ENCODE data around the gene OSBPL5.

The OSBPL5 gene

DNA sequence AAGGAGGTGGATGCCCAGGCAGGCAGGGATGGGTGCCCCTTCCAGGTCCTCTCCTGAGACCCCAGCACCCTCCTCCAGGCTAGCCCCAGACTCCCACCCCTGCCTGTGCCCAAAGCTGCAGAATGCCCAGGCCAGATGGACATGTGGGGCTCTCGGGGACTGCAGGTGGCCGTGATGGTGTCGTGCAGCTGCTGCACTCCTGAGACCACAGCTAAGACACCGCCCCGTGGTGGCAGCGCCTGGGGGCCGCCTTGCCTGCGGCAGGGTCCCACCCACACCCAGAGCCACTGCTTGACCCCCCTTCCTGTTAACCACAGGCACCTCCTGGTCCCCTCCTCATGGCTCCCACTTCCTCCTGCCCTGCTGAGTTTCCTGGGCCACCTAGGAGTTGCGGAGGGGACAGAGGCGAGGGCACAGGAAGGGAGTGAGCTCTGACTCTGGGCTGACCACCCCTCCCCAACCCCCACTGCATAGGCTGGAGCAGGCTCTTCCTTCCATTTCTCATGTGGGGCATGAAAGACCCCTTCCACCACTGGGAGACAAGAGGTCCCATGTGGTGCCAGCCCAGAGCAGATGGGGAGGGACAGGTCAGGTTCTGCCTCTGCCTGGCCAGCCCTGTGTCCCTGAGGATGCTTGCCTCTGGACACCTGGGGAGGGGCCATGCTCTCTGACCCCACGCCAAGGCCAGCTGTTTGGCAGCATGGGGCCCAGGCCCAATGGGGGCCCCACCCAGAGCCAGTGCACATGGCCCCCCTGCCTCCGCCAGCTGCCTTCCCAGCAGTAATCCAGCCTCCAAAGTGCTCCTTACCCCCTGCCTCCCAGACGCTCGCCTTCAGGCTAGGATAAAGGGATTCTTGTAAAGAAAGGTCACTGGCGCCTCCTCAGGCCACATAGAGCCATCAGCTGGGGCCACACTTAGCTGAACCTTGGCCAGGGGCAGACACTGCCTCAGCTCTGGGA is 29.3 kb downstream of the OSBPL5 start:
- no peak for DNase-seq (ENCODE audit: low read depth, low spot score)

DNA sequence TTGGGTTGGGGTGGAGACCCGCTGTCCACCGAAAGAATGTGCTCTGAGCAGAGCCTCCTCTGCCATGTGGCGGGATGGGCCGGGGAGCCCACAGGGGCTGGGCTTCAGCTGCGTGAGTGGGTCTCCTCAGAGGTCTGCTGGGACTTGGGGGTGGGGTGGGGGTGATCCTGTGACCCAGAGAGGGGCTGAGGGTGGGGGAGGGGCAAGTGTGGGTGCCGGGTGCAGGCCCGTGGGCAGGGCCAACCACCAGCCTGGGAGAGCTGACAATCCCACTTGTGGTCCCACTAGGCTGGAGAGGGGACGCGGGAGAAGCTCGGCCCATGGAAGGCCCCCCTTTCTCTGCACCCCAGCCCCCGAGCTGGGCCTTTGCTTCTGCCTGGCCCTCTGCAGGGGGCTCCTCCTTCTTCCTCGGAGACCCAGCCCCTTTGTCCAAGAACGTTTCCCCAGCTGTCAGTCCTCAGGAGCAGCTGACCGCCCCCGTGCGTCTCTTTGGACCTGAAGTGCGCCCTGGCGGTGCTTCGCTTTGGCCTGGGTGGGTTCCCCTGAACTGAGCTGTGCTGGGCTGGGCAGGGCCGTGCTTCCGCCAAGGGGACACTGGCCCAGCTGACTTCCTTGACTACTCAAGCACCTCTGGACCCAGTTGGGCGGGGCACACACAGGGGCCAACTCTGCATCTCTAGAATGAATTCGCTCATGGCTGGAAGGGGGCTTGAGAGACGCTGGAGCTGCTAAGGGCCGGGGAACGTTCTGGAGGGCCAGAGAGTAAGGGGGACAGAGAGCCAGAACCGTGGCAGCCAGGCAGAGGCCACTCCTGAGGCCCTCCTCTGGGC is 30.2 kb downstream of the OSBPL5 start:
- DNase-seq (ENCODE audit: low read depth, low spot score) = no peak

- DNase-seq (ENCODE audit: low read depth, low spot score) = no peak
Measured at GRCh38 chr11:3134218-3134621, 30.9 kb downstream of the OSBPL5 start.

GRCh38 chr11:3133261-3134217 is 31.6 kb downstream of the OSBPL5 start:
- DNase-seq (ENCODE audit: low read depth, low spot score) = no peak

DNA sequence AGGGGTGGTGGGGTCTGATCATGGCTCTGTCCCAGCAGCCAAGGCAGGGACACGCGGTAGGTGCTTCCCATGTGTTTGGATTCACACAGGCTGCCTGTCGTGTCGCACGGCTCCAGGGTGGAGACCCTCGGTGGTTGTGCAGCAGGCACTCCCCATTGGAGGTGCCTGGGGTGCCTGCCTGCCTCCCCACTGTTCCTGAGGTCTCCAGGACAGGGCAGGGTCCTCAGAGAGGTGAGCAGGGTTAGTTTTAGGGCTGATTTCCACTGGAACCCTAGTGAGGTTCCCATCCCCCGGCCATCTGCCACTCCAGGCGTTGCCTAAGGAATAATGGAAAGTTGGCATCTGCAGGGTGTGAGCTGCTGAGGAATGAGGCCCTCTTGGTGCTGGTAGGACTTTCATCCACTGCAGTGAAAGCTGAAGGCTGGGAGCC is 32.3 kb downstream of the OSBPL5 start:
- no peak for DNase-seq (ENCODE audit: low read depth, low spot score)

DNA sequence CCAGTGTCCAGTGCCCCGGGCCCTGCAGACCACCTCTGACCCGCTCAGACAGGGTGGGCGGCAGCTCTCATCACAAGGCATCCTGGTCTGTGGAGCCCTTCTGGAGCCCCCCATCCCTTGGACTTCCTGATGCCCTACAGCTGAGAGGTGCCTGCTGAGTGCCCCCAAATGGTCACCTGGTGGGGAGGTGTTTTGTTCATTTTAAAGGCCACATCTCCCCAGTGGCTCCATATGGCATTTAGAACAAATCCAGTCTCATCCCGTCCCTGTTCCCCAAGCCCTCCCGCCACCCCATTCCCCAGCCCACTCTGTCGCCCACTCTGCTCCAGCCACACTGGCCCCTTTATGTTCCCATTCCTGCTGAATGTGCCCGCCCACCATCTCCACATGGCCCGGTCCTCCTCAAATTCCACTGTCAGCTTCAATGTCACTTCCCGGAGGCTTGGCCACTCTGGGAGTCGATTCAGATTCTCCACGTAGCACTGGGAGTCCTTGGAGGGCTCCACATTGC is 32.8 kb downstream of the OSBPL5 start:
- DNase-seq (ENCODE audit: low read depth, low spot score) = no peak

DNA sequence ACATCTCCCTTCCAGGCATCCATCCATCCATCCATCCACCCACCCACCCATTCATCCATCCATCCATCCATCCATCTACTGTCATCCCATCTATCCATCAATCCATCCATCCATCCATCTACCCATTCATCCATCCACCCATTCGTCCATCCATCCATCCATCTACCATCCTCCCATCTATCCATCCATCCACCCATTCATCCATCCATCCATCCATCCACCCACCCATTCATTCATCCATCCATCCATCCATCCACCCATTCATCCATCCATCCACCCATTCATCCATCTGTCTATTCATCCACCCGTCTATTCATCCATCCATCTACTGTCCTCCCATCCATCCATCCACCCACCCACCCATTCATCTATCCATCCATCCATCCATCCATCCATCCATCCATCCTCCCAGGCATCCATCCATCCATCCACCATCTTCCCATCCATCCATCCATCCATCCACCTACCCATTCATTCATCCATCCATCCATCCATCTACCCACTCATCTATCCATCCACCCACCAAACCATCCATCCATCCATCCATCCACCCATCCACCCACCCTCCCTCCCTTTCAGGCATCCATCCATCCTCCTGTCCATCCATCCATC is 33.7 kb downstream of the OSBPL5 start:
- no peak for DNase-seq (ENCODE audit: low read depth, low spot score)

DNA sequence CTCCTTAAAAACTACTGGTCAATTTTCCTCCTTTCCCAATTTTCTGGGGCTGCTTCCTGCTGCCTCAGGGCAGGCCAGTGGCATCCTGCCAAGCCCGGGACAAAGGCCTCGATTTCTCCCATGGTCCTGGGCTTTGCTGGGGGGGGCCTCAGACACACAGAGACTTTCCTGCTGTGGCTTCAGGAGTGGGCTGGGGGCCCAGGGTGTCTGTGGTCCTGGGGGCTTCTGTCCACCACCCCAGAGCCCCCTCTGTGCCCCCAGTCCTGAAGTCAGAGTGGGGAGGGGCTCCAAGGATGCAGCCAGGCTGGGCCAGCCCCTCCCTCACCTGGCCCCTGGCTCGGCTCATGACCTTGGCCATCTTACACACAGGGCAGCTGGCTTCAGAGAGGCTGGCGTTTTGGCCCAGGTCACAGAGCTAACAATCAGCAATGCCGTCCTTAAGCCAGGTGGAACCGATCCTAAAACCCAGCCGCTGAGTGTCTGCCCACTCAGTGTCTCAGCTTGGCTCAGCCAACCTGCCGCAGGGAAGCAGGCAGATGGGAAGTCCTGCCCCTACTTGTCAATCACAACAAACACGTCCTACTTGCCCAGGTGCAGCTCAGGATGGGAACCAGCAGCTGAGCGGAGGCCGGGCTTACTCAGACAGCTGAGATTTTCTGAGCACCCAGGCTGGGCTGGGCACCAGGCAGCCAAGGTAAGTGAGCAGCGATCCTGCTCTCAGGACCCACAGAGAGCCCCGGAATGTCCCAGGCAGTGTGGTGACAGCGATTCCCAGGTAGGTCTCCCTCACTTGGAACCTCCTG is 34.6 kb downstream of the OSBPL5 start:
- DNase-seq (ENCODE audit: low read depth, low spot score) = no peak

DNA sequence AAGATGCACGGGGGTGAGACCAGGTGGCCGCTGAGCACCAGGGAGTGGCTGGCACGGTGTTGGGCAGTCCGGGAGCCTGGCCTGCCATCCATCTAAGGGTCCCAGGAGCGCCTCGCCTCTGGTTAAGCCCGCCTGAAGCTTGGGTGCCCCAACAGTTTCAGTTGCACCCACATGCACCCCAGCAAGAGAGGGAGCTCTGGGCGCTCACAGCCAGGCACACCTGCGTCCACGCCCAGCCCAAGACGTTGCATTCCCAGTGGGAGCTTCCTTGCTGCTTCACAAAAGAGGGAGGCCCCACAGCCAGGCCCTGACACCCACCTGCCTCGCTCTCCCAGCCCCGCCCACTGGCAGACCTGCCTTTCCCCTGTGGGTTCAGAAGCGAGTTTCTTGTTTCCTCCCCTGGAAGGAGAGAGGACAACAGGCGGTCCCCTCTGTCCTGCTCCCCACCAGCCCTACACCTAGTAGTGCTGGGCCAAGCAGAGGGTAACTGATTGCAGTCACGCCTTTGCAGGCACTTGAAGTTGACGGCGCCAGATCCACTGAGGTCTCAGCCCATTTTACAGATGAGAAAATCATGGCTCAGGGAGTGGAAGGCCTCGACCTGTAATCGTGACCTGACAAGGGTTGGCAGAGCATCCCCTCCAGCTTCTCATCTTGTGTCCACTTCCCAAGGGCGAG is 35.4 kb downstream of the OSBPL5 start:
- no peak for DNase-seq (ENCODE audit: low read depth, low spot score)

DNA sequence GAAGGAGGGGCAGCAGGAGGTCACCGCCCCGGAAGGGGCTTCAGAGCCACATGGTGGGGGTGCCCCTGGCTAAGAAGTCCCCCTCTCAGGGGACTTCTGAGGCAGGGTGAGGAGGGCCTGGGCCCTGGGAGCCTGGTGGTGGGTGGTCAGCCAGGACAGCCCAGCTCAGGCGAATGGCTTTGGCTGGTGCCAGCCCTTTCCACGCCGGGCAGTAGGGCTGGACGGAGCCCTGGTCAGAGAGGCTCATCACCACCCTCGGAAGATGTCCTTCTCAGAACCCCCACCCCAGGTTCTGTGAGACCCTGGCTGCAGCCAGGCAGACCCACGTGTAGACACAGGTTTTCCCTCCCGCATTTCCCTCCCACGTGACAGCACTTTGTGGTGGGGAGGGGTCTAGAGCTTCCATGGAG is 35.9 kb downstream of the OSBPL5 start:
- no peak for DNase-seq (ENCODE audit: low read depth, low spot score)

- DNase-seq (ENCODE audit: low read depth, low spot score) = no peak
Measured at GRCh38 chr11:3128356-3129180, 36.5 kb downstream of the OSBPL5 start.

DNA sequence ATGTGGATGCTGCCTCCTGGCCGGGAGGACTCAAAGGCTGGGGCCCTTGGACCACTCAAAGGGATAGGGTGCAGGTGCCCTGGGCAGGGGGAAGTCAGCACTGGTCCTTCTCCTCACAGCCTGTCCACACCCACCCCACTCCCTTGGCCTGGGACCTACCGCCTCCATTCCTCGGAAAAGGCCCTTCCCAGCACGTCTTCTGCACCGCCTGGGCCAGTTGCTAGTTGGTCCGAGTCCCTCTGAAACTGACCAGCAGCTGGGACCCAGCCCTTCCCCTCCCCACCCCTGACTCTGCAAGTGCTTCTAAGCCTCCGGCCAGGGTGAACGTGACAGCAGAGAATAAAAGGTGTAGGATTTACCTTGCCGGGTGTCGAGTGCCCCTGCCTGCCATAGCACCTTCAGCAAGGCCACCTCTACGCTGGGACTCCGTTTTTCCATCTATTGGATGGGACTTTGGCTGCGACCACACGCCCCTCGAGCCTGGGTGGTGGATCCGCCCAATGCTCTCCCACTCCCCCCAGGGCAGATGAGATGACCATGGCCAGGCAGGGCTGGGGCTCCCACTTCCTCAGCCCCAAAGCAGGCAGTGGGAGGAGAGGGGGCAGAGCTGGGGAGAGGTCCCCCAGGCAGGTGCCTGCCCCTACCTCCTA is 37.3 kb downstream of the OSBPL5 start:
- no peak for DNase-seq (ENCODE audit: low read depth, low spot score)

- DNase-seq (ENCODE audit: low read depth, low spot score) = no peak
Measured at GRCh38 chr11:3126901-3127691, 38.0 kb downstream of the OSBPL5 start.

GRCh38 chr11:3126207-3126865 is 38.8 kb downstream of the OSBPL5 start:
- DNase-seq (ENCODE audit: low read depth, low spot score) = no peak

- DNase-seq (ENCODE audit: low read depth, low spot score) = no peak
Measured at GRCh38 chr11:3124821-3125220, 40.3 kb downstream of the OSBPL5 start.
